ENCODE data around the gene STYX. TPM values are rescaled to one million over a fixed set of nuclear protein-coding genes. Genes with fewer than 3 reads are reported as not detected.

Gene STYX
- total RNA-seq, 1 experiment from 2014 or later = 24.0 TPM

GRCh38 chr14:52700701-52701172, 29.2 kb upstream of the STYX start:
- H2BK120ac ChIP-seq (ENCODE audit: low read depth, low read length, poor library complexity, severe bottlenecking) = no peak overlapping the region
- H4K91ac ChIP-seq (ENCODE audit: insufficient read length, low read depth, low read length) = no peak overlapping the region
- H3K79me1 ChIP-seq (ENCODE audit: insufficient read depth, low read depth, low read length, poor library complexity, severe bottlenecking) = no peaks in the 10 kb centered on the region
- H3K56ac ChIP-seq (ENCODE audit: insufficient read length, low read depth, low read length) = no peak overlapping the region
- H4K5ac ChIP-seq (ENCODE audit: insufficient read length, low read depth, low read length) = no peak overlapping the region
- no peak overlapping the region for H2BK12ac ChIP-seq (ENCODE audit: insufficient read length, low read depth, low read length)
- no peak overlapping the region for H3K18ac ChIP-seq (ENCODE audit: insufficient read length, low read depth, low read length)
- H3K9me3 Mint-ChIP-seq = no peaks in the 10 kb centered on the region
- no peak overlapping the region for H3T11ph ChIP-seq (ENCODE audit: low read length)
- no peak overlapping the region for H3K4me3 Mint-ChIP-seq
- no peak overlapping the region for H3K27ac Mint-ChIP-seq
- no peak overlapping the region for H3K4ac ChIP-seq (ENCODE audit: low read depth, low read length)
- H2BK20ac ChIP-seq (ENCODE audit: low read depth, low read length, poor library complexity, severe bottlenecking) = no peak overlapping the region
- H3K27ac ChIP-seq (ENCODE audit: insufficient read length, low read depth, low read length) = no peak overlapping the region
- no peaks in the 10 kb centered on the region; the same call in none of the 2 replicates for H3K27me3 Mint-ChIP-seq (ENCODE audit: low read depth)
- no peak overlapping the region for H3K23ac ChIP-seq (ENCODE audit: insufficient read length, low read depth, low read length)
- H2AFZ ChIP-seq (ENCODE audit: low read length) = no peak overlapping the region
- no peaks in the 10 kb centered on the region for H3K4me1 ChIP-seq (ENCODE audit: insufficient read depth, low read length)
- TF ChIP-seq, protein P1, sequence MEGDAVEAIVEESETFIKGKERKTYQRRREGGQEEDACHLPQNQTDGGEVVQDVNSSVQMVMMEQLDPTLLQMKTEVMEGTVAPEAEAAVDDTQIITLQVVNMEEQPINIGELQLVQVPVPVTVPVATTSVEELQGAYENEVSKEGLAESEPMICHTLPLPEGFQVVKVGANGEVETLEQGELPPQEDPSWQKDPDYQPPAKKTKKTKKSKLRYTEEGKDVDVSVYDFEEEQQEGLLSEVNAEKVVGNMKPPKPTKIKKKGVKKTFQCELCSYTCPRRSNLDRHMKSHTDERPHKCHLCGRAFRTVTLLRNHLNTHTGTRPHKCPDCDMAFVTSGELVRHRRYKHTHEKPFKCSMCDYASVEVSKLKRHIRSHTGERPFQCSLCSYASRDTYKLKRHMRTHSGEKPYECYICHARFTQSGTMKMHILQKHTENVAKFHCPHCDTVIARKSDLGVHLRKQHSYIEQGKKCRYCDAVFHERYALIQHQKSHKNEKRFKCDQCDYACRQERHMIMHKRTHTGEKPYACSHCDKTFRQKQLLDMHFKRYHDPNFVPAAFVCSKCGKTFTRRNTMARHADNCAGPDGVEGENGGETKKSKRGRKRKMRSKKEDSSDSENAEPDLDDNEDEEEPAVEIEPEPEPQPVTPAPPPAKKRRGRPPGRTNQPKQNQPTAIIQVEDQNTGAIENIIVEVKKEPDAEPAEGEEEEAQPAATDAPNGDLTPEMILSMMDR (conservative IDR thresholded peaks at IDR 0.05) = no peak
- H3K9ac ChIP-seq (ENCODE audit: extremely low read depth, insufficient read length, low read length) = no peak overlapping the region
- no peaks in the 10 kb centered on the region for H3K79me2 ChIP-seq (ENCODE audit: insufficient read depth, low read length)
- H4K8ac ChIP-seq (replicated peaks; ENCODE audit: insufficient read length, low read depth, low read length) = no peak overlapping the region
- H3K9me3 ChIP-seq (ENCODE audit: control insufficient read depth, low read depth, low read length) = no peaks in the 10 kb centered on the region
- H3K14ac ChIP-seq (ENCODE audit: insufficient read depth, low read length) = no peak overlapping the region
- H2BK15ac ChIP-seq (ENCODE audit: low read depth, low read length) = no peak overlapping the region
- no peaks in the 10 kb centered on the region for H3K27me3 ChIP-seq (ENCODE audit: insufficient read depth, low read length)
- no CpG with 5 or more reads among the region's 2 CpGs for WGBS (ENCODE audit: extremely low coverage, insufficient read length, low lambda C conversion rate)
- no peak overlapping the region for H3K4me2 ChIP-seq (ENCODE audit: insufficient read depth, insufficient read length, low read length)
- H2BK5ac ChIP-seq (ENCODE audit: insufficient read length, low read length) = no peak overlapping the region
- no peaks in the 10 kb centered on the region for H3K4me1 Mint-ChIP-seq
- DNase-seq = no peak
- no peaks in the 10 kb centered on the region for H4K20me1 ChIP-seq (ENCODE audit: control insufficient read depth, insufficient read depth, insufficient read length)
- H3K36me3 Mint-ChIP-seq (ENCODE audit: insufficient read depth in 1 of 3, low read depth in 3 of 3) = no peaks in the 10 kb centered on the region
- no peaks in the 10 kb centered on the region for H3K23me2 ChIP-seq (ENCODE audit: insufficient read length, low read depth, low read length, poor library complexity, severe bottlenecking)
- no peak overlapping the region for H2AK5ac ChIP-seq (ENCODE audit: insufficient read length, low read length)

Data from H9 (cell line).